Endothelial cell of umbilical vein (primary cell): ENCODE data around the gene MMP25. TPM values are rescaled to one million over a fixed set of nuclear protein-coding genes. Genes with fewer than 3 reads are reported as not detected.

ENCODE experiments used
- BruUV-seq: library from RNA; stranded (reverse); fragments of 400-500 nt; replicated peaks from 2 replicates; lab custom pipeline; 2021; lab: Mats Ljungman, UMichigan
- CTCF ChIA-PET: fragments of 300-600, 350-600 bp; sonication (Branson Sonifier 250); formaldehyde crosslinking; loops from one replicate; lab custom pipeline; 2021; ENCODE audit warnings: antibody characterized with exemption, inconsistent platforms; lab: Charles Lee
- POLR2A ChIA-PET: fragments of 300-600, 350-600 bp; sonication (Branson Sonifier 250); formaldehyde crosslinking; loops from one replicate; lab custom pipeline; 2021; ENCODE audit warnings: antibody characterized with exemption, inconsistent platforms; lab: Charles Lee
- DNase-seq: peaks from one replicate; pipeline ENCODE4 v3.0.0-alpha.2; 2011; ENCODE audit warnings: low read depth, low spot score
- FAIRE-seq: peaks from 2 replicates; lab custom pipeline; 2011; peaks lifted over from hg19 to GRCh38; lab: Jason Lieb, UNC
- H2AFZ ChIP-seq: 2 replicates; pipeline ENCODE4 v1.6.0; 2012; ENCODE audit warnings: low read depth, low read length, control low read depth, inconsistent platforms
- H3K27ac ChIP-seq: 2 replicates; pipeline ENCODE4 v1.5.1; 2011; ENCODE audit warnings: low read depth, mild to moderate bottlenecking, control low read depth, low read length, moderate library complexity; ENCODE audit not compliant: insufficient read depth
- H3K27me3 ChIP-seq, 2 experiments: 2 replicates each; pipeline versions ENCODE4 v1.6.0 to v1.6.1; 2011; ENCODE audit warnings: low read length in 2 of 2, mixed read lengths in 1 of 2; ENCODE audit not compliant: control insufficient read depth in 2 of 2, insufficient read depth in 2 of 2
- H3K36me3 ChIP-seq, 2 experiments: 2 replicates in 1 of 2; 3 replicates in 1 of 2; pipeline ENCODE4 v1.5.1; 2011; ENCODE audit warnings: low read length in 2 of 2, mild to moderate bottlenecking in 1 of 2, moderate library complexity in 1 of 2; ENCODE audit not compliant: control insufficient read depth in 2 of 2, insufficient read depth in 2 of 2; ENCODE audit errors: extremely low read depth in 1 of 2
- H3K4me1 ChIP-seq: 3 replicates; pipeline ENCODE4 v1.5.1; 2011; ENCODE audit warnings: mild to moderate bottlenecking, low read length; ENCODE audit not compliant: control insufficient read depth, insufficient read depth; ENCODE audit errors: extremely low read depth
- H3K4me2 ChIP-seq: 2 replicates; pipeline ENCODE4 v1.6.1; 2011; ENCODE audit warnings: low read length, control low read depth, mixed read lengths; ENCODE audit not compliant: insufficient read depth
- H3K4me3 ChIP-seq, 3 experiments: fragments of 200-600 bp in 1 of 3; sonication (generic), shearing (Covaris generic) in 1 of 3; replicated peaks in 1 of 3; 2 replicates each; pipeline ENCODE4 v1.5.1; 2011 to 2016; ENCODE audit warnings: control low read depth in 3 of 3, low read length in 3 of 3, mild to moderate bottlenecking in 2 of 3, inconsistent platforms in 1 of 3, low read depth in 1 of 3, moderate library complexity in 1 of 3; ENCODE audit not compliant: insufficient read depth in 1 of 3
- H3K79me2 ChIP-seq: 2 replicates; pipeline ENCODE4 v1.6.0; 2012; ENCODE audit warnings: low read length, inconsistent platforms; ENCODE audit not compliant: control insufficient read depth, insufficient read depth
- H3K9ac ChIP-seq: replicated peaks from 2 replicates; pipeline ENCODE3; 2011; ENCODE audit warnings: low read length, control low read depth; ENCODE audit not compliant: insufficient read depth; ENCODE audit errors: extremely low read depth
- H3K9me1 ChIP-seq: replicated peaks from 3 replicates; pipeline ENCODE4 v1.6.0; 2011; ENCODE audit warnings: mild to moderate bottlenecking, low read length; ENCODE audit not compliant: control insufficient read depth, insufficient read depth; ENCODE audit errors: extremely low read depth
- H3K9me3 ChIP-seq: replicated peaks from 2 replicates; pipeline ENCODE4 v1.5.1; 2012; ENCODE audit warnings: low read length, inconsistent platforms; ENCODE audit not compliant: control insufficient read depth, insufficient read depth
- H4K20me1 ChIP-seq: replicated peaks from 2 replicates; pipeline ENCODE3; 2011; ENCODE audit warnings: mild to moderate bottlenecking, low read length; ENCODE audit not compliant: control insufficient read depth, insufficient read depth; ENCODE audit errors: extremely low read depth
- CTCF ChIP-seq, 2 donors: IDR thresholded peaks; 1 replicate in 1 of 2; 2 replicates in 1 of 2; pipeline ENCODE4 v1.5.1; 2011; ENCODE audit warnings: low read length in 2 of 2, mild to moderate bottlenecking in 2 of 2, moderate library complexity in 2 of 2, control low read depth in 1 of 2, inconsistent platforms in 1 of 2, low read depth in 1 of 2; ENCODE audit not compliant: insufficient read depth in 1 of 2; ENCODE audit errors: extremely low read depth in 1 of 2
- FOS ChIP-seq: IDR thresholded peaks from 2 replicates; pipeline ENCODE4 v1.6.1; 2011; ENCODE audit warnings: mild to moderate bottlenecking, low read length, moderate library complexity, borderline replicate concordance; ENCODE audit not compliant: insufficient read depth
- GATA2 ChIP-seq: IDR thresholded peaks from 2 replicates; pipeline ENCODE4 v1.7.0; 2011; ENCODE audit warnings: low read depth, mild to moderate bottlenecking, moderate library complexity, mixed read lengths, low read length; ENCODE audit not compliant: insufficient read length, insufficient read depth
- JUN ChIP-seq: IDR thresholded peaks from 2 replicates; pipeline ENCODE4 v1.6.1; 2011; ENCODE audit warnings: borderline replicate concordance, low read depth; ENCODE audit not compliant: insufficient read length, insufficient read depth
- MAX ChIP-seq: IDR thresholded peaks from 2 replicates; pipeline ENCODE4 v1.6.1; 2011; ENCODE audit not compliant: insufficient read depth, insufficient read length
- POLR2A ChIP-seq: IDR thresholded peaks from 2 replicates; pipeline ENCODE4 v1.6.1; 2012; ENCODE audit warnings: low read depth, mild to moderate bottlenecking, control low read depth, low read length
- POLR2AphosphoS5 ChIP-seq: IDR thresholded peaks from 2 replicates; pipeline ENCODE4 v1.6.1; 2012; ENCODE audit warnings: low read depth, mild to moderate bottlenecking, control low read depth, low read length, moderate library complexity; ENCODE audit not compliant: insufficient read depth
- dilution Hi-C: fragments of 300-500 bp; cut with MboI; formaldehyde crosslinking; loops from one replicate; pipeline ENCODE4 v1.15.0; 2019; ENCODE audit warnings: low sequenced_read_pairs; ENCODE audit not compliant: extremely low pct_ligation_motif_present
- intact Hi-C: fragments of 100-400 bp; cut with micrococcal nuclease; formaldehyde crosslinking; loops from one replicate; pipeline ENCODE4 v1.10.0; 2022
- polyA plus RNA-seq, 4 experiments: library from polyadenylated mRNA; depleted of rRNA in 3 of 4; stranded (reverse) in 3 of 4; unstranded in 1 of 4; fragments of >200 nt; gene quantifications; 2 replicates each; pipeline versions ENCODE4 v1.2.1 to v1.2.3, GENCODE V29; 2011 to 2012; ENCODE audit warnings: missing spikeins in 1 of 4
- total RNA-seq: library from RNA; stranded (reverse); gene quantifications from 2 replicates; pipeline ENCODE4 v1.2.3, GENCODE V29; 2021

MMP25 gene
- total and polyA plus RNA-seq, 2 donors (not counting 3 experiments of a cell fraction or from before 2014, with no cell fraction given): 0.08 to 0.35 TPM

GRCh38 chr16:3070608-3071111, 24.3 kb downstream of the MMP25 start:
- intact Hi-C loops (no loop called here), dilution Hi-C loops (no loop called here)
- Histone ChIP-seq H4K20me1 (no peaks in the 10 kb centered on the region), H3K9me1 (no peaks in the 10 kb centered on the region), H3K9ac (no peak overlapping the region), H2AFZ (no peak overlapping the region), H3K9me3 (no peaks in the 10 kb centered on the region), H3K36me3 (peaks cover 0 to 9% of the 10 kb centered on the region in 2 experiments), H3K79me2 (peaks cover 4% of the 10 kb centered on the region), H3K4me3 (no peak overlapping the region), H3K27me3 (peaks cover 0 to 2% of the 10 kb centered on the region in 2 experiments), H3K27ac (no peak overlapping the region), H3K4me2 (no peak overlapping the region), H3K4me1 (peaks cover 8% of the 10 kb centered on the region)
- no peak for TF ChIP-seq MAX
- no peak for TF ChIP-seq FOS
- no peak for TF ChIP-seq CTCF (IDR thresholded peaks at IDR 0.05; ENCODE audit: extremely low read depth in 1 of 2, insufficient read depth in 1 of 2, low read depth in 1 of 2, low read length in 2 of 2)
- TF ChIP-seq POLR2AphosphoS5: no peak
- no peak for TF ChIP-seq GATA2
- no peak for TF ChIP-seq POLR2A
- no peak for TF ChIP-seq JUN
- ChIA-PET CTCF (interaction anchor here (0.6 to 1.4 kb wide), 3 partner anchors 17 to 72 kb away, joined by 3 to 5 read pairs (median 4); no protein-coding TSS in a partner anchor), POLR2A (no interaction called here)
- DNase-seq (no peak), FAIRE-seq (no peak)
- BruUV-seq: no TSS peak
